PC-3 (cell line): ENCODE results near the gene FRMD5. TPM values are rescaled to one million over a fixed set of nuclear protein-coding genes. Genes with fewer than 3 reads are reported as not detected.
"Not testable (repeated sequence)": the region's sequence is repeated elsewhere in the genome, so short reads cannot be mapped to it uniquely, and the experiment has no call there.

Source experiments
- ATAC-seq: fragments of 200-7000 bp; cut with Tn5 transposase; 2 replicates; pipeline ENCODE4 v1.9.1; 2020; ENCODE audit warnings: mild to moderate bottlenecking, moderate library complexity
- BruUV-seq: library from RNA; stranded (reverse); fragments of 400-500 nt; replicated peaks from 2 replicates; lab custom pipeline; 2021; lab: Mats Ljungman, UMichigan
- CTCF ChIA-PET: fragments of 300-600 bp; sonication (Branson Sonifier 250); formaldehyde crosslinking; loops from one replicate; lab custom pipeline; 2022; ENCODE audit warnings: antibody characterized with exemption; lab: Charles Lee
- POLR2A ChIA-PET: fragments of 300-600 bp; sonication (Branson Sonifier 250); formaldehyde crosslinking; loops from one replicate; lab custom pipeline; 2022; ENCODE audit warnings: antibody characterized with exemption; ENCODE audit not compliant: unreplicated experiment; lab: Charles Lee
- DNase-seq: peaks from one replicate; pipeline ENCODE4 v3.0.0-alpha.2; 2015
- H2AFZ ChIP-seq: fragments of 300-600 bp; sonication (generic); 2 replicates; pipeline ENCODE4 v1.6.0; 2016; ENCODE audit warnings: antibody characterized with exemption, low read length
- H3F3A ChIP-seq: fragments of 300-600 bp; sonication (generic); one replicate; pipeline ENCODE4 v1.6.0; 2017; ENCODE audit warnings: antibody characterized with exemption, low read length, control low read depth, mild to moderate bottlenecking; ENCODE audit not compliant: unreplicated experiment
- H3K27ac ChIP-seq: fragments of 300-600 bp; sonication (generic); 2 replicates; pipeline ENCODE4 v1.5.1; 2016; ENCODE audit warnings: mild to moderate bottlenecking, low read length
- H3K27me3 ChIP-seq: fragments of 300-600 bp; sonication (generic); 2 replicates; pipeline ENCODE4 v1.6.1; 2016; ENCODE audit warnings: low read length, mixed read lengths
- H3K36me3 ChIP-seq: fragments of 300-600 bp; sonication (generic); 2 replicates; pipeline ENCODE4 v1.6.1; 2016; ENCODE audit warnings: low read depth, mixed run types, low read length, mixed read lengths
- H3K4me1 ChIP-seq: fragments of 300-600 bp; sonication (generic); 2 replicates; pipeline ENCODE4 v1.5.1; 2016; ENCODE audit warnings: low read length; ENCODE audit not compliant: insufficient read depth
- H3K4me2 ChIP-seq: fragments of 300-600 bp; sonication (generic); 2 replicates; pipeline ENCODE4 v1.6.0; 2016; ENCODE audit warnings: low read length
- H3K4me3 ChIP-seq: fragments of 300-600 bp; sonication (generic); 2 replicates; pipeline ENCODE4 v1.5.1; 2016; ENCODE audit warnings: mild to moderate bottlenecking, low read length, mixed read lengths
- H3K79me2 ChIP-seq: fragments of 300-600 bp; sonication (generic); 2 replicates; pipeline ENCODE4 v1.6.1; 2017; ENCODE audit warnings: low read length, mixed read lengths
- H3K9ac ChIP-seq: fragments of 300-600 bp; sonication (generic); 2 replicates; pipeline ENCODE4 v1.6.0; 2016; ENCODE audit warnings: mild to moderate bottlenecking, low read length
- H3K9me2 ChIP-seq: fragments of 300-600 bp; sonication (generic); replicated peaks from 2 replicates; pipeline ENCODE4 v1.6.1; 2016; ENCODE audit warnings: mixed run types, low read length, mixed read lengths
- H3K9me3 ChIP-seq: fragments of 300-600 bp; sonication (generic); 2 replicates; pipeline ENCODE4 v1.6.1; 2016; ENCODE audit warnings: low read length, mixed read lengths
- H4K20me1 ChIP-seq: fragments of 300-600 bp; sonication (generic); 2 replicates; pipeline ENCODE4 v1.6.1; 2016; ENCODE audit warnings: low read length, mixed read lengths
- CTCF ChIP-seq: fragments of 300-600 bp; sonication (generic); conservative IDR thresholded peaks from 2 replicates; pipeline ENCODE4 v1.5.1; 2017; ENCODE audit warnings: antibody characterized with exemption, low read depth, mild to moderate bottlenecking, low read length
- EZH2 ChIP-seq: fragments of 300-600 bp; sonication (generic); IDR thresholded peaks from one replicate; pipeline ENCODE4 v1.6.1; 2017; ENCODE audit warnings: antibody characterized with exemption, mild to moderate bottlenecking, low read length; ENCODE audit not compliant: unreplicated experiment
- EZH2phosphoT487 ChIP-seq: fragments of 300-600 bp; sonication (generic); IDR thresholded peaks from 2 replicates; pipeline ENCODE4 v1.6.1; 2018; ENCODE audit warnings: mild to moderate bottlenecking, antibody characterized with exemption, low read length, borderline replicate concordance
- intact Hi-C: fragments of 100-400 bp; cut with micrococcal nuclease; formaldehyde crosslinking; loops from 2 replicates; pipeline ENCODE4 v1.9.0; 2023
- total RNA-seq: library from RNA; depleted of rRNA; stranded (reverse); fragments of >200 nt; gene quantifications from 2 replicates; pipeline ENCODE4 v1.2.3, GENCODE V29; 2014

FRMD5 gene
- total RNA-seq, 1 experiment from 2014 or later = 8.7 TPM

GRCh38 chr15:44227584-44227983 is 32.5 kb upstream of the FRMD5 start:
- Histone ChIP-seq H3K9me3 (no peaks in the 10 kb centered on the region), H4K20me1 (no peaks in the 10 kb centered on the region), H3K27me3 (no peaks in the 10 kb centered on the region), H3K4me2 (no peak overlapping the region), H3K4me3 (no peak overlapping the region), H3K9ac (no peak overlapping the region), H3F3A (no peaks in the 10 kb centered on the region), H3K9me2 (no peaks in the 10 kb centered on the region), H3K36me3 (no peaks in the 10 kb centered on the region), H3K4me1 (no peaks in the 10 kb centered on the region), H3K27ac (no peak overlapping the region), H3K79me2 (no peaks in the 10 kb centered on the region), H2AFZ (no peak overlapping the region)
- ATAC-seq = no peak
- CTCF ChIA-PET = no interaction called here
- intact Hi-C loops = no loop called here
- no peak for DNase-seq
- BruUV-seq = no TSS peak
- POLR2A ChIA-PET = no interaction called here
- TF ChIP-seq CTCF (no peak), EZH2 (no peak), EZH2phosphoT487 (no peak)

GRCh38 chr15:44227001-44227400 is 31.9 kb upstream of the FRMD5 start:
- H3K4me1 ChIP-seq, H2AFZ ChIP-seq, H3K9me3 ChIP-seq, H3K79me2 ChIP-seq, H4K20me1 ChIP-seq, intact Hi-C loops, H3K27ac ChIP-seq, DNase-seq, ATAC-seq, H3K27me3 ChIP-seq, CTCF ChIA-PET, H3K36me3 ChIP-seq, H3F3A ChIP-seq, H3K4me3 ChIP-seq, POLR2A ChIA-PET, H3K4me2 ChIP-seq, H3K9ac ChIP-seq, BruUV-seq, H3K9me2 ChIP-seq: not testable (repeated sequence)

- ATAC-seq (no peak), DNase-seq (no peak)
- no peaks in the 10 kb centered on the region for H3F3A ChIP-seq
- H3K4me1 ChIP-seq = peaks cover 6% of the 10 kb centered on the region; the same call in 1 of the 2 replicates
- H3K36me3 ChIP-seq = no peaks in the 10 kb centered on the region
- H3K4me2 ChIP-seq = no peak overlapping the region
- ChIA-PET CTCF (no interaction called here), POLR2A (no interaction called here)
- H3K27me3 ChIP-seq = no peaks in the 10 kb centered on the region
- no peak overlapping the region for H3K27ac ChIP-seq
- no peak overlapping the region for H3K4me3 ChIP-seq
- H3K9me2 ChIP-seq = no peaks in the 10 kb centered on the region
- BruUV-seq = no TSS peak
- H2AFZ ChIP-seq = 0 out of 2 replicates have a peak overlapping the region, but pooled peaks have one; percentile 29
- H3K79me2 ChIP-seq = no peaks in the 10 kb centered on the region
- H3K9ac ChIP-seq = no peak overlapping the region
- H4K20me1 ChIP-seq = no peaks in the 10 kb centered on the region
- TF ChIP-seq EZH2 = no peak
- no peak for TF ChIP-seq CTCF
- no peak for TF ChIP-seq EZH2phosphoT487
- no peaks in the 10 kb centered on the region for H3K9me3 ChIP-seq
- intact Hi-C loops = loop anchor here (5.0 kb wide), 1 partner anchor 280 kb away; no protein-coding TSS in a partner anchor
These were observed 27.4 kb upstream of the FRMD5 start for GRCh38 chr15:44222478-44222877.
